GM12878 (cell line): Measurements from ENCODE around the gene TOX2. TPM values are rescaled to one million over a fixed set of nuclear protein-coding genes. Genes with fewer than 3 reads are reported as not detected.

Experiments used
- ATAC-seq: fragments of 200-7000 bp; cut with Tn5 transposase; 3 replicates; pipeline ENCODE4 v1.9.1; 2020; ENCODE audit warnings: mild to moderate bottlenecking, moderate library complexity
- BruUV-seq: library from RNA; stranded (reverse); fragments of 400-500 nt; replicated peaks from 2 replicates; lab custom pipeline; 2021; lab: Mats Ljungman, UMichigan
- CTCF ChIA-PET: fragments of 300-600 bp; sonication (Branson Sonifier 250); formaldehyde crosslinking; extraction: SDS; loops from one replicate; lab custom pipeline; 2021; ENCODE audit warnings: inconsistent platforms; lab: Yijun Ruan, JAX
- POLR2A ChIA-PET: fragments of 350-600 bp; formaldehyde crosslinking; extraction: SDS; loops from one replicate; lab custom pipeline; 2021; ENCODE audit warnings: inconsistent platforms; lab: Charles Lee
- RAD21 ChIA-PET: fragments of 300-600 bp; sonication (Branson Sonifier 250); formaldehyde crosslinking; loops from one replicate; lab custom pipeline; 2023; ENCODE audit warnings: antibody characterized with exemption; ENCODE audit not compliant: unreplicated experiment; lab: Charles Lee
- SMC1A ChIA-PET: fragments of 300-600 bp; sonication (Branson Sonifier 250); formaldehyde crosslinking; loops from one replicate; lab custom pipeline; 2023; ENCODE audit not compliant: unreplicated experiment, uncharacterized antibody; lab: Charles Lee
- DNase-seq: peaks from one replicate; pipeline ENCODE4 v3.0.0-alpha.2; 2011; ENCODE audit warnings: low read depth, low spot score
- FAIRE-seq: peaks from 3 replicates; lab custom pipeline; 2011; peaks lifted over from hg19 to GRCh38; lab: Jason Lieb, UNC
- H2AFZ ChIP-seq: 2 replicates; pipeline ENCODE4 v1.6.0; 2011; ENCODE audit warnings: low read depth, low read length, control low read depth; ENCODE audit not compliant: control insufficient read depth
- H3K27ac ChIP-seq: 2 replicates; pipeline ENCODE4 v1.5.1; 2011; ENCODE audit warnings: control low read depth; ENCODE audit not compliant: control insufficient read depth, insufficient read depth
- H3K27me3 ChIP-seq, 2 experiments: replicated peaks in 1 of 2; 2 replicates each; pipeline versions ENCODE4 v1.6.0 to v1.6.1; 2011; ENCODE audit warnings: low read length in 1 of 2; ENCODE audit not compliant: control insufficient read depth in 2 of 2, insufficient read depth in 2 of 2
- H3K36me3 ChIP-seq, 2 experiments: 2 replicates each; pipeline ENCODE4 v1.5.1; 2011; ENCODE audit warnings: low read length in 1 of 2; ENCODE audit not compliant: control insufficient read depth in 2 of 2, insufficient read depth in 2 of 2
- H3K4me1 ChIP-seq: 2 replicates; pipeline ENCODE4 v1.6.1; 2011; ENCODE audit warnings: mild to moderate bottlenecking, low read length, moderate library complexity, mixed read lengths; ENCODE audit not compliant: control insufficient read depth, insufficient read depth
- H3K4me2 ChIP-seq: 2 replicates; pipeline ENCODE4 v1.6.0; 2011; ENCODE audit warnings: control low read depth; ENCODE audit not compliant: control insufficient read depth, insufficient read depth
- H3K4me3 ChIP-seq: fragments of 200-600 bp; sonication (generic); 2 replicates; pipeline ENCODE4 v1.5.1; 2016
- H3K79me2 ChIP-seq: 2 replicates; pipeline ENCODE4 v1.6.0; 2011; ENCODE audit warnings: low read length; ENCODE audit not compliant: control insufficient read depth, insufficient read depth
- H3K9ac ChIP-seq: 2 replicates; pipeline ENCODE4 v1.8.0; 2011; ENCODE audit warnings: low read length, control low read depth, mixed read lengths; ENCODE audit not compliant: control insufficient read depth, insufficient read depth
- H3K9me3 ChIP-seq: replicated peaks from 3 replicates; pipeline ENCODE4 v1.5.1; 2011; ENCODE audit warnings: mild to moderate bottlenecking, low read length; ENCODE audit not compliant: control insufficient read depth, insufficient read depth
- H4K20me1 ChIP-seq: 2 replicates; pipeline ENCODE4 v1.6.0; 2011; ENCODE audit not compliant: control insufficient read depth, insufficient read depth
- ATF7 ChIP-seq: fragments of 450-650 bp; IDR thresholded peaks from 2 replicates; pipeline ENCODE4 v1.6.1; 2016; ENCODE audit warnings: low read depth, mild to moderate bottlenecking
- EGR1 ChIP-seq, 2 experiments: IDR thresholded peaks; 1 replicate in 1 of 2; 2 replicates in 1 of 2; pipeline ENCODE4 v1.6.1; 2011 to 2012; ENCODE audit warnings: low read depth in 2 of 2, low read length in 2 of 2, borderline replicate concordance in 1 of 2, mild to moderate bottlenecking in 1 of 2, moderate library complexity in 1 of 2
- HCFC1 ChIP-seq: fragments of 150-350 bp; IDR thresholded peaks from 2 replicates; pipeline ENCODE4 v1.6.1; 2014; ENCODE audit warnings: low read length
- NR2C2 ChIP-seq: IDR thresholded peaks from 2 replicates; pipeline ENCODE4 v1.6.1; 2011; ENCODE audit warnings: borderline replicate concordance, low read depth; ENCODE audit not compliant: control insufficient read depth, insufficient read length
- PAX8 ChIP-seq: fragments of 450-650 bp; IDR thresholded peaks from 2 replicates; pipeline ENCODE4 v1.6.1; 2017; ENCODE audit warnings: mild to moderate bottlenecking, moderate library complexity
- RAD21 ChIP-seq: IDR thresholded peaks from 2 replicates; pipeline ENCODE4 v1.6.1; 2011; ENCODE audit warnings: mild to moderate bottlenecking, low read depth, low read length, moderate library complexity; ENCODE audit not compliant: insufficient read depth
- YY1 ChIP-seq: IDR thresholded peaks from 2 replicates; pipeline ENCODE4 v1.6.1; 2011; ENCODE audit warnings: low read depth, mild to moderate bottlenecking, low read length
- ZNF274 ChIP-seq: IDR thresholded peaks from one replicate; pipeline ENCODE4 v1.8.0; 2011; ENCODE audit not compliant: insufficient read length, insufficient read depth
- ZZZ3 ChIP-seq: IDR thresholded peaks from 2 replicates; pipeline ENCODE4 v1.6.1; 2011; ENCODE audit warnings: low read depth; ENCODE audit not compliant: control insufficient read depth, insufficient read length
- WGBS: methylation state at CpG from one replicate; pipeline ENCODE4 v1.1.6; 2016; ENCODE audit warnings: low lambda C conversion rate; ENCODE audit not compliant: insufficient replicate concordance, insufficient coverage; ENCODE audit errors: missing lambda C conversion rate; 5-methylcytosine and 5-hydroxymethylcytosine counted together
- in situ Hi-C: fragments of 300-500 bp; cut with MboI; formaldehyde crosslinking; loops from 9 replicates; pipeline ENCODE4 v1.14.3; 2018; ENCODE audit warnings: mixed read lengths
- intact Hi-C: fragments of 100-400 bp; cut with micrococcal nuclease; formaldehyde crosslinking; loops from one replicate; pipeline ENCODE4 v1.14.2; 2022; ENCODE audit not compliant: unreplicated experiment
- polyA plus RNA-seq, 11 experiments: library from polyadenylated mRNA; depleted of rRNA in 4 of 11; unstranded in 6 of 11; stranded (reverse) in 5 of 11; fragments of >200 nt; fragmentation: Nextera tagmentation in 4 of 11; fragmentation: Illumina TruSeq in 1 of 11; extraction: Ambion mirVana in 4 of 11; extraction: Trizol in 1 of 11; gene quantifications; 1 replicate in 1 of 11; 2 replicates in 10 of 11; pipeline versions ENCODE4 v1.2.1 to v1.2.3, GENCODE V29; 2011 to 2016; ENCODE audit warnings: inconsistent platforms in 2 of 11, missing spikeins in 2 of 11, low read depth in 1 of 11
- total RNA-seq, 4 experiments: library from RNA; depleted of rRNA in 3 of 4; stranded (reverse); fragments of >200 nt in 3 of 4; fragmentation: Illumina TruSeq in 1 of 4; extraction: Trizol in 1 of 4; gene quantifications; 2 replicates each; pipeline versions ENCODE4 v1.2.1 to v1.2.3, GENCODE V29; 2013 to 2021
- TF ChIP-seq, protein P1 (sequence below): fragments of 450-650 bp; IDR thresholded peaks from 2 replicates; pipeline ENCODE4 v1.6.1; 2018; ENCODE audit warnings: borderline replicate concordance, mild to moderate bottlenecking; ENCODE audit not compliant: partially characterized antibody
- TF ChIP-seq, protein P2 (sequence below): fragments of 450-650 bp; formaldehyde crosslinking; IDR thresholded peaks from 2 replicates; pipeline ENCODE4 v1.4.0; 2020; ENCODE audit warnings: mild to moderate bottlenecking, moderate library complexity
- TF ChIP-seq, protein P3 (sequence below): fragments of 450-650 bp; IDR thresholded peaks from 2 replicates; pipeline ENCODE4 v1.6.1; 2017; ENCODE audit warnings: mild to moderate bottlenecking
- TF ChIP-seq, protein P4 (sequence below): fragments of 450-650 bp; IDR thresholded peaks from 2 replicates; pipeline ENCODE4 v1.6.1; 2014; ENCODE audit warnings: mild to moderate bottlenecking

TOX2 gene
- total and polyA plus RNA-seq, 10 of the 15 experiments (the other 5 are each of a cell fraction or from before 2014, with no cell fraction given) = 2.6 to 40.5 (median 7.9) TPM

DNA sequence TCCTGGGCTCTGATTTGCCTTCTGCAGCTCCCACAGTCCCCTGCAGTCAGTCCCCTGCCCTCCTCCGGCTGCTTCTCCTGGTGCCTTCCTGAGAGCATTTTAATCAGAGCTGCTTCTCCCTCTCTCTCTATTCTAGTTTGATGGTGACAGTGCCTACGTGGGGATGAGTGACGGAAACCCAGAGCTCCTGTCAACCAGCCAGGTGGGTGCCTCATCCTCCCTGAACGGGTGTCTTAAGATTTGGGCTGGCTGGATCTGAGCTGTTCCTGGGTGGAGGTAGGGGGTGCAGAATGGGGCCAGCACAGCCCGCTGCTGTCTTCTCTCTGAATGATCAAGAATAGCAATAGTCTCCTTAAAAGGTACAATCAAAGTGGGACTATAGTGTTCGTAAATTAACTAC, 58.6 kb downstream of the TOX2 start (continued):
- TF ChIP-seq EGR1 (IDR thresholded peaks at IDR 0.05; ENCODE audit: borderline replicate concordance in 1 of 2, low read depth in 2 of 2, low read length in 2 of 2) (no peak), PAX8 (no peak), ZZZ3 (no peak), ZNF274 (no peak)
- TF ChIP-seq, protein P1, sequence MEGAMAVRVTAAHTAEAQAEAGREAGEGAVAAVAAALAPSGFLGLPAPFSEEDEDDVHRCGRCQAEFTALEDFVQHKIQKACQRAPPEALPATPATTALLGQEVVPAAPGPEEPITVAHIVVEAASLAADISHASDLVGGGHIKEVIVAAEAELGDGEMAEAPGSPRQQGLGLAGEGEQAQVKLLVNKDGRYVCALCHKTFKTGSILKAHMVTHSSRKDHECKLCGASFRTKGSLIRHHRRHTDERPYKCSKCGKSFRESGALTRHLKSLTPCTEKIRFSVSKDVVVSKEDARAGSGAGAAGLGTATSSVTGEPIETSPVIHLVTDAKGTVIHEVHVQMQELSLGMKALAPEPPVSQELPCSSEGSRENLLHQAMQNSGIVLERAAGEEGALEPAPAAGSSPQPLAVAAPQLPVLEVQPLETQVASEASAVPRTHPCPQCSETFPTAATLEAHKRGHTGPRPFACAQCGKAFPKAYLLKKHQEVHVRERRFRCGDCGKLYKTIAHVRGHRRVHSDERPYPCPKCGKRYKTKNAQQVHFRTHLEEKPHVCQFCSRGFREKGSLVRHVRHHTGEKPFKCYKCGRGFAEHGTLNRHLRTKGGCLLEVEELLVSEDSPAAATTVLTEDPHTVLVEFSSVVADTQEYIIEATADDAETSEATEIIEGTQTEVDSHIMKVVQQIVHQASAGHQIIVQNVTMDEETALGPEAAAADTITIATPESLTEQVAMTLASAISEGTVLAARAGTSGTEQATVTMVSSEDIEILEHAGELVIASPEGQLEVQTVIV = no peak

DNA sequence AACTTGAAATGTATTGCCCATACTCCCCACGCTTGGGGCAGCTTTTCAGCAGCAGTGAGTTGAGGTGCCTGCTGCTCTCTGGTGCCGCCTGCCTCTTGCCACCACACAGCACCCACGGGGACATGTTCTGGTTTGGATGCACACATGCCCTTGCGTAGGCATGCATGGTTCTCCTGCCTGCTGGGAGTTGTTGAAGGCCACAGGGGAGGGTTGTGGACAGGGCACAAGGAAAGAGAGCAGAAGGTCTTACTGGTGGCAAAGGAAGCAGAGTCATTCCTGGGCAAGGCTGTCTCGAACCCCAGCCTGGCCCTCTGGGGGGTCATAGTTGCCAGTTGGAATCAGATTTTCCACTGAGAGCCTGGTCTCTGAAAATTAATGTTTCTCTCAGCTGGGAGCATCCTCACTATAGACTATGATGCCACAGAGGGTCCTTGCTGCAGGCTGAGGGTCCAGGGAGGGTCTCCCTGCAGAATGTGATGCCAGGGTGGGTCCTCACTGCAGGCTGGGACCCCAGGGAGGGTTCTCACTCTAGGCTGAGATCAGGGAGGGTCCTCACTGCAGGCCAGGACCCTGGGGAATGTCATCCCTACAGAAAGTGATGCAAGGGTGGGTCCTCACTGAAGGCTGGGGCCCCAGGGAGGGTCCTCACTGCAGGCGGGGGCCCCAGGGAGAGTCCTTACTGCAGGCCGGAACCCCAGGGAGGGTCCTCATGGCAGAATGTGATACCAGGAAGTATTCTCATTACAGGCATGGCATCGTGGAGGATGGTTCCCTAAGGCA, 59.2 kb downstream of the TOX2 start:
- in situ Hi-C loops (no loop called here), intact Hi-C loops (no loop called here)
- ChIA-PET POLR2A (no interaction called here), CTCF (no interaction called here), RAD21 (no interaction called here), SMC1A (interaction anchor here (1.0 to 1.9 kb wide), 2 partner anchors 10 to 19 kb away, joined by 3 to 4 read pairs; no protein-coding TSS in a partner anchor)
- Histone ChIP-seq H3K27me3 (no peaks in the 10 kb centered on the region), H3K4me1 (no peaks in the 10 kb centered on the region), H3K4me2 (no peak overlapping the region), H3K9me3 (no peaks in the 10 kb centered on the region), H3K4me3 (no peak overlapping the region), H4K20me1 (no peaks in the 10 kb centered on the region), H3K79me2 (no peaks in the 10 kb centered on the region), H3K36me3 (peaks cover 0 to 2% of the 10 kb centered on the region in 2 experiments; a peak in 2 of 4 replicates), H2AFZ (no peak overlapping the region), H3K9ac (no peak overlapping the region), H3K27ac (no peak overlapping the region)
- BruUV-seq = no TSS peak
- WGBS = 90% methylated on average over 8 of the region's 8 CpGs
- ATAC-seq = no peak
- no peak for FAIRE-seq
- no peak for DNase-seq
- TF ChIP-seq NR2C2 (no peak), RAD21 (no peak), HCFC1 (no peak), ATF7 (no peak), YY1 (no peak), PAX8 (no peak)
- TF ChIP-seq, protein P2, sequence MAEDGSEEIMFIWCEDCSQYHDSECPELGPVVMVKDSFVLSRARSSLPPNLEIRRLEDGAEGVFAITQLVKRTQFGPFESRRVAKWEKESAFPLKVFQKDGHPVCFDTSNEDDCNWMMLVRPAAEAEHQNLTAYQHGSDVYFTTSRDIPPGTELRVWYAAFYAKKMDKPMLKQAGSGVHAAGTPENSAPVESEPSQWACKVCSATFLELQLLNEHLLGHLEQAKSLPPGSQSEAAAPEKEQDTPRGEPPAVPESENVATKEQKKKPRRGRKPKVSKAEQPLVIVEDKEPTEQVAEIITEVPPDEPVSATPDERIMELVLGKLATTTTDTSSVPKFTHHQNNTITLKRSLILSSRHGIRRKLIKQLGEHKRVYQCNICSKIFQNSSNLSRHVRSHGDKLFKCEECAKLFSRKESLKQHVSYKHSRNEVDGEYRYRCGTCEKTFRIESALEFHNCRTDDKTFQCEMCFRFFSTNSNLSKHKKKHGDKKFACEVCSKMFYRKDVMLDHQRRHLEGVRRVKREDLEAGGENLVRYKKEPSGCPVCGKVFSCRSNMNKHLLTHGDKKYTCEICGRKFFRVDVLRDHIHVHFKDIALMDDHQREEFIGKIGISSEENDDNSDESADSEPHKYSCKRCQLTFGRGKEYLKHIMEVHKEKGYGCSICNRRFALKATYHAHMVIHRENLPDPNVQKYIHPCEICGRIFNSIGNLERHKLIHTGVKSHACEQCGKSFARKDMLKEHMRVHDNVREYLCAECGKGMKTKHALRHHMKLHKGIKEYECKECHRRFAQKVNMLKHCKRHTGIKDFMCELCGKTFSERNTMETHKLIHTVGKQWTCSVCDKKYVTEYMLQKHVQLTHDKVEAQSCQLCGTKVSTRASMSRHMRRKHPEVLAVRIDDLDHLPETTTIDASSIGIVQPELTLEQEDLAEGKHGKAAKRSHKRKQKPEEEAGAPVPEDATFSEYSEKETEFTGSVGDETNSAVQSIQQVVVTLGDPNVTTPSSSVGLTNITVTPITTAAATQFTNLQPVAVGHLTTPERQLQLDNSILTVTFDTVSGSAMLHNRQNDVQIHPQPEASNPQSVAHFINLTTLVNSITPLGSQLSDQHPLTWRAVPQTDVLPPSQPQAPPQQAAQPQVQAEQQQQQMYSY (CRISPR knock-in tag) = no peak
- TF ChIP-seq, protein P3, sequence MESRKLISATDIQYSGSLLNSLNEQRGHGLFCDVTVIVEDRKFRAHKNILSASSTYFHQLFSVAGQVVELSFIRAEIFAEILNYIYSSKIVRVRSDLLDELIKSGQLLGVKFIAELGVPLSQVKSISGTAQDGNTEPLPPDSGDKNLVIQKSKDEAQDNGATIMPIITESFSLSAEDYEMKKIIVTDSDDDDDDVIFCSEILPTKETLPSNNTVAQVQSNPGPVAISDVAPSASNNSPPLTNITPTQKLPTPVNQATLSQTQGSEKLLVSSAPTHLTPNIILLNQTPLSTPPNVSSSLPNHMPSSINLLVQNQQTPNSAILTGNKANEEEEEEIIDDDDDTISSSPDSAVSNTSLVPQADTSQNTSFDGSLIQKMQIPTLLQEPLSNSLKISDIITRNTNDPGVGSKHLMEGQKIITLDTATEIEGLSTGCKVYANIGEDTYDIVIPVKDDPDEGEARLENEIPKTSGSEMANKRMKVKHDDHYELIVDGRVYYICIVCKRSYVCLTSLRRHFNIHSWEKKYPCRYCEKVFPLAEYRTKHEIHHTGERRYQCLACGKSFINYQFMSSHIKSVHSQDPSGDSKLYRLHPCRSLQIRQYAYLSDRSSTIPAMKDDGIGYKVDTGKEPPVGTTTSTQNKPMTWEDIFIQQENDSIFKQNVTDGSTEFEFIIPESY = no peak
- TF ChIP-seq, protein P4, sequence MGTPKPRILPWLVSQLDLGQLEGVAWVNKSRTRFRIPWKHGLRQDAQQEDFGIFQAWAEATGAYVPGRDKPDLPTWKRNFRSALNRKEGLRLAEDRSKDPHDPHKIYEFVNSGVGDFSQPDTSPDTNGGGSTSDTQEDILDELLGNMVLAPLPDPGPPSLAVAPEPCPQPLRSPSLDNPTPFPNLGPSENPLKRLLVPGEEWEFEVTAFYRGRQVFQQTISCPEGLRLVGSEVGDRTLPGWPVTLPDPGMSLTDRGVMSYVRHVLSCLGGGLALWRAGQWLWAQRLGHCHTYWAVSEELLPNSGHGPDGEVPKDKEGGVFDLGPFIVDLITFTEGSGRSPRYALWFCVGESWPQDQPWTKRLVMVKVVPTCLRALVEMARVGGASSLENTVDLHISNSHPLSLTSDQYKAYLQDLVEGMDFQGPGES = no peak
